SKM-1 treated with dmso at 0.1 percent for 144 hours (cell line): ENCODE measurements around the gene WDFY2.

ENCODE experiments used
- DNase-seq: peaks from one replicate; lab custom pipeline; 2025; ENCODE audit not compliant: unreplicated experiment; lab: John Stamatoyannopoulos, UW

The WDFY2 gene

GRCh38 chr13:51600703-51601102, 16.4 kb downstream of the WDFY2 start:
- no peak for DNase-seq

- DNase-seq, result no peak
These were observed 17.6 kb downstream of the WDFY2 start for GRCh38 chr13:51601601-51602565.

- no peak for DNase-seq
These were observed 19.5 kb downstream of the WDFY2 start for GRCh38 chr13:51603716-51604115.

GRCh38 chr13:51605698-51606097, 21.4 kb downstream of the WDFY2 start:
- DNase-seq, result no peak

GRCh38 chr13:51607165-51607564, 22.9 kb downstream of the WDFY2 start:
- DNase-seq, result no peak

GRCh38 chr13:51608857-51609406, 24.7 kb downstream of the WDFY2 start:
- DNase-seq, result no peak

GRCh38 chr13:51612867-51613266, 28.6 kb downstream of the WDFY2 start:
- no peak for DNase-seq

- DNase-seq, result no peak
These were observed 29.3 kb downstream of the WDFY2 start for GRCh38 chr13:51613535-51613934.

- DNase-seq, result peak; percentile 27
These were observed 30.1 kb downstream of the WDFY2 start for GRCh38 chr13:51614350-51614786.

- DNase-seq, result no peak
These were observed 34.4 kb downstream of the WDFY2 start for GRCh38 chr13:51618626-51619025.

- DNase-seq, result no peak
These were observed 35.4 kb downstream of the WDFY2 start for GRCh38 chr13:51619614-51620013.

- no peak for DNase-seq
These were observed 36.1 kb downstream of the WDFY2 start for GRCh38 chr13:51620165-51620983.

GRCh38 chr13:51621602-51622001, 37.3 kb downstream of the WDFY2 start:
- DNase-seq, result no peak

GRCh38 chr13:51623473-51623872, 39.2 kb downstream of the WDFY2 start:
- no peak for DNase-seq

- DNase-seq, result no peak
These were observed 39.9 kb downstream of the WDFY2 start for GRCh38 chr13:51624207-51624606.

GRCh38 chr13:51624695-51625345, 40.6 kb downstream of the WDFY2 start:
- no peak for DNase-seq

- no peak for DNase-seq
These were observed 41.5 kb downstream of the WDFY2 start for GRCh38 chr13:51625555-51626345.

GRCh38 chr13:51626749-51627148, 42.5 kb downstream of the WDFY2 start:
- no peak for DNase-seq

- DNase-seq, result no peak
These were observed 44.0 kb downstream of the WDFY2 start for GRCh38 chr13:51628059-51628852.
